ENCODE results near the gene FRMD1.

FRMD1 gene

DNA sequence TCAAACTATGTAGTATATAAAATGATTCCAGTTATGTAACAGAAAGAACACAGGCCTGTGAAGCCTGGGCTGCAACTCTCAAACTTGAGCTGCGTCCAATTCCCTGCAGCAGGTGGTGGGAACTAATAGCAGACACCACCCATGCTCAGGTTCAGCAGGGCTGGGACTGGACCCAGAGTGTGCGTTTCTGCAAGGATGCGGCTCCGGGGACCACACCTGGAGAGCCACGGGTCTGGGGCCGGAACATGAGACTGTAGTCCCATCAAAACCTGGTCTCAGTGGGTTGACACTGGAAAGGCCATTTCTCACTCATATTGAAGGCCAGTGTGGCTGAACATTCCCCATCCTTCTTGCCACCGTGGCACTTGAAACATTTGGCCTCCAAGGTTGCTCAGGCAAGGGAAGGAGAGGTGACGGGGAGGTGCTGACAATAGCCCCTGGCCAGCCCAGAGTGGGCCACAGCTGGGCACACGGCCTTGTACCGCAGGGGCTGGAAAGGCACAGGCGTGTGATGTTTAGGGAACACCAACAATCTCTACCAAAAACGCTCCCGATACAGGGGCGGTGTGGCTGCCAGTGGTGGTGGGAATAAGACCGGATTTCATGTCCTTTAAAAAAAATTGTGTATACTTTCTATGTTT lies 38.0 kb downstream of the FRMD1 start:
- DNase-seq: no peak

DNA sequence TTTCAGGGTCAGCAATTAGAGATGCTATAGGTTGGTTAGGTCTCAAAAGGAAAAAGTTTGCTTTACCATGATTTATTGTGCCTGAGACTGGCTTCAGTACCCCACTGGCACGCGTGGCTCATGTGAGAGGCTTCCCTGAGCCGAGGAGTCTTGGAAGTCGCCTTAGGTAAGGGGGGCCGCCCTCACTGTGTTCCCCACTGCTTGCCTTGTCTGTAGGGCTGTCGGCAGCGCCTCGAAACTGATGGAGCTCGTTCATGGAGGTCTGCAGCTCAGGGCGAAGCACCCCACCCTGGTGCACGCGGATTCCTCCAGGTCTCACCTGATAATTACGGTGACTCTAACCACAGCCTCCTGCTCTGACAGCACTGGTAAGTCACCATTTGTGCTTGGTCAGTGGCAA lies 39.2 kb downstream of the FRMD1 start:
- DNase-seq: no peak

DNA sequence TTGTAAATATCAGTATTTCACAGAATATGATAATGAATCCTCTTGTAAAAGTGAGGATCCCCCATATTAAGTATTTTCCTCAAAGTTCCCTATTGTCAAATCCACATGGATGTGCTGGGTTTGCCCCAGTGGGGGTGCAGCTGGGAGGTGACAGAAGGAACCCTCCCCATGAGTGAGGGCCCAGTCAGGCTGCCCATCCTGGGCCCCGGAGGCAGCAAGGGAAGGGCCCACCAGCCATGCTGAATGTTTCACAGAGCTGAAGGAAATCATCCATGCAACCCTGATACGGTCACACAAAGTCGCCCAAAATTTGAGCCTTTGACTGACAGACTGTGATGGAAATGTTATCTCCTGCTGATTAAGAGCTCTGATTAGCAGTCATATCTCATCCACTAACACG lies 39.7 kb downstream of the FRMD1 start:
- no peak for DNase-seq

DNA sequence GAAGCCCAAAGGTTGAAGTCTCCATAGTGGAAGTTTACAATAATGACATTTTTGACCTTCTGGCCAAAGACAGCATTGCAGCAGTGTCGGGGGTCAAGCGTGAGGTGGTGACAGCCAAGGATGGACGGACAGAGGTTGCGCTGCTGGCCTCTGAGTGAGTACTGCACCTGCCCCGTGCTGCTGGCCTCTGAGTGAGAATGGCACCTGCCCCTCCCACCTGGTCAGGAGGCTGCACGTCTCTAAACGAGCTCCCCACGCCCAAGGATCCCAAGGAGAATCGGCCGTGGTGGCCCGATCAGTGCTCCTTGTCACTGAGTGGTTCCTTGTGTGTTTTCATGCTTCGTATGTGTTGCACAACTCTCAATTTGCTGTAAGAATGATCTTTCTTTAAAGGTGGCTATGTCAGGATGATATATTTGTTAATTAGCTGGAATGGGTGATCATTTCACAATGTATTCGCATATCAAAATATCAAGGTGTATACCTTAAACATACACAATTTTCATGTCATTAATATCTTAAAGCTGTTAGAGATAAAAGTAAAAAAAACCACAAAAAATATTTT lies 40.4 kb downstream of the FRMD1 start:
- no peak for DNase-seq

DNA sequence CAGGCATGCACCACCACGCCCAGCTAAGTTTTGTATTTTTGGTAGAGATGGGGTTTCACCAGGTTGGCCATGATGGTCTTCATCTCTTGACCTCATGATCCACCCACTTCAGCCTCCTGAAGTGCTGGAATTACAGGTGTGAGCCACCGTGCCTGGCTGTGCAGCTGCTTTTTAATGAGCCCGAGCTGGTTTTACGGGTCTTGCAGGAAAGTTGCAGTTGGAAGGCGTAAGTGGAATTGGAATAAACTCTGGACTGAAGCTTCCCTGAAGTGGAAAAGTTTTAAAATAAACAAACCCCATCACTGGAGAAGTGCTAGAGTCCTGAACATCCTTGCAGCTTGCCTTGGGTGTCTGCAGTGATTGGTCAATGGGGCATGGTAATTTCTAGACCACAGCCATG lies 41.2 kb downstream of the FRMD1 start:
- no peak for DNase-seq

DNA sequence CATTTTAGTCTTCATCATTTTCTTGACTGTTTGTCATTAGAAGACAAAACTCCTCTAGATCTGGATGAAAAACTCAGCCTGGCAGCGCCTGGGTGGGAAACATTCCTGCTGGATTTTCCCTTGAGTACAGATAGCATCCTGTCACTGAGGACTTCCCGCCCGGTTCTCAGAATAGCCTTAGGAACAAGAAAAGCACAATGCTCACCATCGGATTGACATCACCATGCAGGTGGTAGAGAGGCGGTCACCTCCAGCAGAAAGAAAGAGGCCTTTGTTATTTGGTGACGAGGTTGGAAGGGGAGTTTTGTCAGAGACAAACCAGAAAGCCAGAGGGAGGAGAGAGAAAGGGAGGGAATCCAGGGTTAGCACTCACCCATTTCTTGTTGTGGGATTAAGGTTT lies 41.8 kb downstream of the FRMD1 start:
- DNase-seq: peak; percentile 7

DNA sequence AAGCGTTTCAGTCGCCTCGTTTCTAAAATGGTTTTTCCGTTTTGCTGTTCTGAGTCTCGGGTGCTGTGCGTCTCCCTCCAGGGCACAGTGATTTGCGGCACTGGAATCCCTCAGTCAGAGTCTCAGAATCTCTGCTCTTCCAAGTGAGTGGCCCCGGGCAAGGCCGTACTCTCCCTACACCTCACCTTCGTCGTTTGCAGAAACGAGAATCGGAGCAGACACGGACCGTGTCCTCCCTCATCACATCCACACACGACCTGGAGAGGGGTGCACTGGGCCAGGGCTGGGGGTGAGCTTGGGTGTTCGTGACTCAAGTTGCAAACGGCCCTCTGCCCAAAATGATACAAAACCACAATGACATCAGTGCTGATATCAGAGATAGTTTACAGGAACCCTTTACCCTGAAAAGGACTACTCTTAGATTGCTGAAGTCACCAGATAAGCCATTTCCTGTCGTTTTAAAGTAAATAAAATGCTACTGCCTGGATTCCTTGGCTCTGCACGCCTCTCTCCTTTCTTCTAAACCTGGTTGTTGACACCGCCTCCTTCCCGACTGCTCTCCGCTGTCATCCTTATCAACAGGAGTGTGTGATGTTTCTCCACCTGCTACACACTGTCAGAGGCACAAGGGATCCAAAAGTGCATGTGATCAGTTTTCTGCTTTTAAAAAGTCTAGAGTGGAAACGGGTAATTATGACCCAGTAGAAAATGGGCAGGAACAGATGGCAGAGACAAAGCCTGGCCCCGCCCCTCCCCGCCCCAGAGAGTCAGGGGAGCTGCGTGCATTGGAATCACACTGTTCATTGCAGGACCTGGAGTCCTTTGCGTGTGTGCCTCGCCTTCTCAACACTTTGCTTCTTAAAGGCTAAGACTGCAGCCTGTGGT lies 43.1 kb downstream of the FRMD1 start:
- peak; percentile 21 for DNase-seq

DNA sequence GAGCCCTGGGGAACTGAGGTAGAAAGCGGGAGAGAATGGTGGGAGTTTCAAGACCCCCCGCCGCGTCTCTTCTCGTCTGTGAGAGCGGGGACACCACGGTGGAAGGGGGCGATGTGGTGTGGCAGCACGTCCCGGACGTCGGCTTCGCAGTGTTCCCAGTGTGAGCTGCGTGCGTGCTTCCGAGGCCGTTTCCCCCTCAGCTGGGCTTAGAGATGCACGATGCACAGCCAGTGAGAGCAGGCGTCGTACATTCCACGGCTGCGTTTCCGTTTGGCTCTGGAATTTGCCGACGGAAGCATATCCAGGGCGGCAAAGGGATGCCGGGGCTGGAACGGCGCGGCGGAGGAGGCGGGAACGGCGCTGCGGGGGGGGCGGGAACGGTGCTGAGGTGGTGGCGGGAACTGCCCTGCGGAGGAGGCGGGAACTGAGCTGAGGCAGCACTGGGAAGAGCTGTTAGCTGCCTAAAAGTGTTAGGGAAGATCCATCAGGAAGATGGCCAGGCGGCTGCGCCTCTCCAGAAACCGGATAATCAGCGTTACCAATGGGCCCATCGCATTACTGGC lies 43.8 kb downstream of the FRMD1 start:
- DNase-seq: peak; percentile 33

DNA sequence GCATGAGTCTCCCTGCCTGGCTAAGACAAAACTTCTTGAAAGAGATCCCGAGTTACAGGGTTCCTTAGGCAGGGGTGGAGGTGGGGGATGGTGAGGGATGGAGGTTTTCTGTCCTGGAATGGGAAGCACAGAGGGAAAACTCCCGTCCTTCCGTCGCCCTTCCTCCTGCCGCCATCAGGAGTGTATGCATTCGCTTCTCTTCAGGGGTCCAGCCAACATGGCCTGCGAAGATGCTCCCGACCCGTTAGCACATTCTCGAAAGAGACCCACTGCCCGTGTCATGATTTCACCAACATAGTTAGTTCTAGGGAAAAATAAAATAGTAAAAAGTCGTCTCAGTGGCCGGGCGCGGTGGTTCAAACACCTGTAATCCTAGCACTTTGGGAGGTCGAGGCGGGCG lies 44.5 kb downstream of the FRMD1 start:
- no peak for DNase-seq

DNA sequence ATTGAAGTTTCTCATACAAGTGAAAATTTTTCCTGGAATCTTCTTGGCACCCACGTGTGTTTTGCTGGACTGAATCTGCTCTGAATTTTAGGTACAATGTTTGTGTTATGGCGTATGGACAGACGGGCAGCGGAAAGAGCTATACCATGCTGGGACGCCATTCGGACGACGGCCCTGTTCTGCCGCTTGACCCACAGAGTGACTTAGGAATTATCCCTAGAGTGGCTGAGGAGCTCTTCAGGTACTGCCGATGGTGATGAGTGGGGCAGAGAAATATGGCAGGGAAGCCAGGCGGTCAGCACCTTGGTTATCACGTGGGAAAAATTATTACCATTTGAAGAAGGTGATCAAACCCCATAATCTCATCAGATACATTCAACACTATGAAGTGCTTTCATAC lies 45.2 kb downstream of the FRMD1 start:
- no peak for DNase-seq

DNA sequence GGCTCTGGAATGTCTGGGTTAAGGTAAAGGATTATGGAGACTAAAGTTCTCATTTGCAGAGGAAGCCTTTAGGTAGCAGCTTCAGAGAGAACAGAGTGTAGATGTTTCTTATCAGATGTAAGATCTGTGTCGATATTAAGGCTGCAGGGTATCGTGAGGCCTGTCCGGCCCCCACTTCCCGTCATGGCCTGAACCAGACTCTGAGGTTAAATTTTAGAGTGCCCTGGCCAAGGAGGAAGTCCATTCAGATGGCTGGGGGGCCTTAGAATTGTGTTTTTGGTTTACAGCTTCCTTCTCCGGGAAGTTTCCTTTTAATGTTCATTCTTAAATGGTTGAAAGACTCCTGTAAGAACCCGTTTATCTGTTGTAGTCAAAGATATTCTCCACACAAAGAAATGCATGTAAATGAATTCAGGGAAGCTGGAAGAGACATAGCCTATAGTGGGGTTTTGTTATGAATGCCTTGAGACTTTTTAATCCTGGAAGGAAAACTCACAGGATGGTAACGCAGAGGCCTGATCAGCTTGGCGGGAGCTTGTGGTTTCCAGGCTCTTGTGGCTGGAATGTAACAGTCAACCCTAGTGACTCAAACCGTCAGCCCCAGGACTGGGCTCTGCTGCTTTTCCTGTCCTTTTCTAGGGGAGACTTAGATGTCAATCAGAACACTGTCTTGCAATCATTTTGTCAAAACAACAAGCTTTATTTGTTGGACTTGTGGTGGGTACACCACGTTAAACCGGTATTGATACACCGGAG lies 46.8 kb downstream of the FRMD1 start:
- DNase-seq: no peak

DNA sequence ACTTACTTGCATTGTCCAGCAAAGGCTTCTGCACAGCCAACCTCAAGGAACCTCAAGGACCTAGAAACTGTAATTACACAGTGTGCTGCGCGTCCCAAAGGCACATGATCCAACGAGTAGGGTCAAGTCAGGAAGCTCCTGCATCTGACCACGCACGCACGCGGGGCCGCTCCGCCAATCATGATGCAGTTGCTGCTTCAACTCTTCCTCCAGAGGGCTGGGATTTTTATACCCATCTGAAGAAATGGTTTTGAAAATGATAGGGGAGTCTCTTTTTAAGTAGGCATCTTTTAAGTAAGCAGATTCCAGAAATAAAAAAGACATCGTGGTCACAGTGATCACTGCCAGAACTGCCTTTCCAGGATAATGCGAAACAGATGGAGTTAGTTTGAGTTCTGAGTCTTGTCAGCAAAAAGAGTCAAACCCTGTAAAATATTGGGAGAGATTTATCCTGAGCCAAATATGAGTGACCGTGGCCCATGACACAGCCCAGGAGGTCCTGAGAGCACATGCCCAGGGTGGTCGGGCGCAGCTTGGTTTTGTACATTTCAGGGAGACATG lies 47.5 kb downstream of the FRMD1 start:
- DNase-seq: no peak

DNA sequence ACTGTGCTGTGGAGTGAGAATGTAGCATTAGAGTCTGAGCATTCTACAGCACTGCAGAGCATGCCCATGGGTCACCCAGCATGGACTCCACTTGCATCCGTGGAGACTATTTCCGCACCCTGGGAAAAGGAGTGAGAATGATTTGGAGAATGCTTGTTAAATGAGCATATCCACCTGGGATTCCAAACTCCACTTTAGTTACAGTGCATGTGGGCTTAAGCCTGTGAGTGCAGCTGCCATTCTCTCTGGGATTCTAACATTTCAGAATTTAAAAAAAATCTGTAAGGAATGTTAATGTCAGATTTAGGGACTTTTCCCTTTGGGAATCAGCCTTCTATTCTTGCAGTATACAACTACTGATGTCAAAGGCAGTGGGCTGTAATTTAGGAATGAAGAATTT lies 48.1 kb downstream of the FRMD1 start:
- no peak for DNase-seq

DNA sequence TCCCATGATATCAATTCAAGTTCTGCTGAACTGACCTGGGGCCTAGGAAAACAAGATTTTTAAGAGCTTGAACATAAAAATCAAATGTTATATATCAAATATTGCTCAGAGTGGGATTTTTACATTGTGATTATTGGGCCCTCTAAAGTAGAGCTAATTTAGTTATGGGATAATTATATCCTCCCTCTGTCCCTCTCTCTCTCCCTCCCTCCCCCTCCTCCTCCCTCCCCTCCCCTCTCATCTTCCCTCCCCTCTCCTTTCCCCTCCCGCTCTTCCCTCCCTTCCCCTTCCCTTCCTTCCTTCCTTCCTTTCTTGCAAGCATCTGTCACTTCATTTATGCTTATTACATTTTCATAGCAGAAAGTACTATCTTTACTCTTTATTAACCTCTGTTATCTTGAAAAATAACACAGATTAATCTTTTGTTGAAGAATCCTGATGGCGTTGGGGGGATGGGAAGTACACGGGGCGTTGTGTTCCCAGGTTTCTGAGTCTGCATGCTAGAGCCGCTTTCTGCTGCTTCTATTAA lies 48.7 kb downstream of the FRMD1 start:
- no peak for DNase-seq

DNA sequence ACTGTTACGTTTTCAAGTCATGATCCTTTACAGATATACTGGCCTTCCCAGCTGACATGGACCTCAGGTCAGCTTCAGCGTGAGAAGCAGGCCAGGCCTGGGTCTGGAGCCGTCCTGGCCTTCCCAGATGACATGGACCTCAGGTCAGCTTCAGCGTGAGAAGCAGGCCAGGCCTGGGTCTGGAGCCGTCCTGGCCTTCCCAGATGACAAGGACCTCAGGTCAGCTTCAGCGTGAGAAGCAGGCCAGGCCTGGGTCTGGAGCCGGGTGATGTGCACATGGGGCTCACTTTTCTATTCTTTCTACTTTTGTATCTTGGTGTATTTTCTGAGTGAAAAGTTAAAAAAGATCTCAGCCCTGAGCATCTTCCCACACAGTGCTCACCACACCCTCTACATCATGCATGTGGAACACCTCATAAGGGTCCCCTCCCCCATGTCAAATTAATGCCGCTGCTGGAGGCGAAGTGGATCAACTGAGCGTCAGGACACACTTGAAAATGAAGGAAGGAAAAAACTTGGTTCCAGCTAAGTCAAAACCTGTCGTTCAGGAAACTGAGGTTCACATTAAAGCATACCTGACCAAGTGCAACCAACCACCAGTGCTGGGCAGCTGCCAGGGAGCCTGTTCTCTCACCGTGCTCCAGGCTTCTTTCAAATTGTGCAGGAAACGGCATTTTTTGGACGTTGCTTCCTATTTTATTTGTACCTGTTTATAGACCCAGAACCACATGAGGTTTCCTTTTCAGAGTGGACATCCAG lies 49.4 kb downstream of the FRMD1 start:
- no peak for DNase-seq

DNA sequence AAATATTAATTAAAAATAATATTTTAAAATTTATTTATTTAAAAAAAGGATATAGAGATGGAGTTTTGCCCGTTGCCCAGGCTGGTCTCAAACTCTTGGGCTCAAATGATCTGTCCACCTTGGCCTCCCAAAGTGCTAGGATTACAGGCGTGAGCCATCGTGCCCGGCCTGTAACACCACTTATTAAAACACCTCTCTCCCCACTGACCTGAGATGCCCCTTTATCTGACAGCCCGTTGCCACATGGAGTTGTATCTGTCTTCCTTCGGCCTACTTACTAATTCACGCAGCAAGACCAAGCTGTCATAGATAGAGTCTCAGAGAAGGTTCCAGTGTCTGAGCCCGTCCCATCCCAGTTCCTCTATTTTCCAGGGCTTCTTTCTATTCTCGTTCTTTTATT lies 50.8 kb downstream of the FRMD1 start:
- DNase-seq: no peak

DNA sequence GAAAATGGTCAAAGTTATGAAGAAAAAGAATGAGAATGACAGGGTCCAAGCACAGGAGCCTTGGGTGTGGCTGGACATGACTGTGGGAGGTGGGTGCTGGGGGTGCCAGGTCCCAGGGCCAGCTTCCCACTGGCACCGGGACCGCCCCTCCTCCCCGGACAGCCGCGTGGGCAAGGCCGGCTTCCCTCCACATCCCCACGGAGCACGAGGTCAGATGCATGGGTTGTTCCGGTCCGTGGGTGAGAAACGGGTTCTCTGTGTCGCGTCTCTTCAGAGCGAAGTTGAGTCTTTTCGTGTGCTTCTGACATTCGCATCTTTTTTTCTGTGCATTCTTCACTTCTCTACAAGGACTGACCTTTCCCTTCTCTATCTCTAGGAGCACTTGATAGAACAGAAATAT lies 51.5 kb downstream of the FRMD1 start:
- no peak for DNase-seq

DNA sequence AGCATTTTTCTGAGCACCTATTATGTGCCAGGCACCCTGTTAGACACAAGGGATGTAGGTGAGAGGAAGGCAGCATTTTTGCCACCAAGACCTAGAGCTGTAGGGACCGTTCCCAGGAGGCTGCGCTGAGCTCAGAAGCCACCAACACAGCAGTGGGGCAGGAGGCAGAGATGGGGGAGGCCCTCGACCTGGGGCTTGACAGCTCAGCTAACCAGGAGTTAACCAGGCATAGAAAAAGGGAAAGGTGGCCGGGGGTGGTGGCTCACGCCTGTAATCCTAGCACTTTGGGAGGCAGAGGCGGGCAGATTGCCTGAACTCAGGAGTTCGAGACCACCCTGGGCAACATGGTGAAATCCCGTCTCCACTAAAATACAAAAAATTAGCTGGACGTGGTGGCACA lies 52.1 kb downstream of the FRMD1 start:
- DNase-seq: no peak

DNA sequence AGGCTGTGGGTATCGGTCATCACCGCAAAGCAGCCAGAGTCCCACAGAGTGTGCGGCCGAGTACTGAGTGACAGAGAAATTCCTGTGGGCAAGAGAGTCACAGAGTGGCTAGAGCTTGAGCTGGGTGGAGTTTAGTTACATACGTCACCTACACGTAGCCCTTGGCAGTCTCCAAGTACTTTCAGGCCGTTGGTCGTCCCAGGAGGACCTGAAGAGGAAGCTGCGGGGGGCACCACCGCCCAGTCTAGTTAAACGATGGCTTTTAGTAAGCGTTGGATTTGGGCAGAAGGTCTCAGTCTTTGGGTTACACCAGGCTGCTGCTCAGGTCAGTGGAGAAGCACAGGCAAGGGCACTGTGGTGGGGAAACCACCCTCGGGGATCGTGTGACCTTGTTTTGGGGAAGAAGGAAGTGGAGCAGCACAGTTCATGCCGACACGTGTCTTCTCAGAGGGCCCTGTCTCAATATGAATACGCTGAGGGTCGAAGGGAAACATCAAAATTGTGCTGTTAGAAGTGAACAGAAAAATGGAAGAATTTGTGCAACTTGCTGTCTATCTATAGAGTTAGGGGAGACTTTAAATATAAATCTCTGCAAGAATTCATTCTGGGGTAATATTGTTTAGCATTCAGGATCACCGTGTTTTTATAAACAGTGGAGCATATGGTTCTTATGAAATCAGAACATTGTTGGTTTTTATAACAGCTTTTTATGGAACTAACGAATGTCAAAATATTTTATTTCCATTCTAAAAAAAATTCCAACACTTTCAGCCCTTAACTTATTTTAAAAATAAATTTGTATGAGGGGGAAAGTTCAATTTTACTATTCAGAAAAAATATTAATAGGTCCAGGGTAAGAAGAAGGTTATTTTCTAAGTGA lies 52.9 kb downstream of the FRMD1 start:
- DNase-seq: no peak

DNA sequence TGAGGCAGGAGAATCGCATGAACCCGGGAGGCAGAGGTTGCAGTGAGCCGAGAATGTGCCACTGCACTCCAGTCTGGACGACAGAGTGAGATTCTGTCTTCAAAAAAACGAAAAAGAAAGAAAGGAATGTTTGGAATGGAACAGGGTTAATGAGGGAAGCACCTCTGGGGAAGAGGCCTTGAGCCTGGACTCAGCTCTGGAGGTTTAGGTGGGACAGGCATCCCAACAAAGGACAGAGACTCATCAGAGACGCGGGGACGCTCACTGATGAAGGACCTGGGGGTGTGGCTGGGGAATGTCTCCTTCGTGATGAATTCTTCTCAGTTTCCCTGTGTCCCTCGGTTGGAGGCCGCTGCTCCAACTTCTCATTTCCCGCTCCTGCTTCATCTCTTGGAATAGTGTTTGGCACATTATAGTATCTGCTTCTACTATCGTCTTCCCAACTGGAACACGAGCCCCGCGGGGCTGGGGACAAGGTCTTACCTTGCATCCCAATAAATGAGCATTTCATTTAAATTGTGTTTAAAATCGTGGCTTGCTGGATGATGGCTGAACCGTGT lies 54.0 kb downstream of the FRMD1 start:
- no peak for DNase-seq
